TTC549 (cell line): ENCODE data around the gene THTPA.

ENCODE experiments used
- FAIRE-seq: peaks from 2 replicates; lab custom pipeline; 2012; peaks lifted over from hg19 to GRCh38; lab: Jason Lieb, UNC

Gene THTPA, protein sequence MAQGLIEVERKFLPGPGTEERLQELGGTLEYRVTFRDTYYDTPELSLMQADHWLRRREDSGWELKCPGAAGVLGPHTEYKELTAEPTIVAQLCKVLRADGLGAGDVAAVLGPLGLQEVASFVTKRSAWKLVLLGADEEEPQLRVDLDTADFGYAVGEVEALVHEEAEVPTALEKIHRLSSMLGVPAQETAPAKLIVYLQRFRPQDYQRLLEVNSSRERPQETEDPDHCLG

DNA sequence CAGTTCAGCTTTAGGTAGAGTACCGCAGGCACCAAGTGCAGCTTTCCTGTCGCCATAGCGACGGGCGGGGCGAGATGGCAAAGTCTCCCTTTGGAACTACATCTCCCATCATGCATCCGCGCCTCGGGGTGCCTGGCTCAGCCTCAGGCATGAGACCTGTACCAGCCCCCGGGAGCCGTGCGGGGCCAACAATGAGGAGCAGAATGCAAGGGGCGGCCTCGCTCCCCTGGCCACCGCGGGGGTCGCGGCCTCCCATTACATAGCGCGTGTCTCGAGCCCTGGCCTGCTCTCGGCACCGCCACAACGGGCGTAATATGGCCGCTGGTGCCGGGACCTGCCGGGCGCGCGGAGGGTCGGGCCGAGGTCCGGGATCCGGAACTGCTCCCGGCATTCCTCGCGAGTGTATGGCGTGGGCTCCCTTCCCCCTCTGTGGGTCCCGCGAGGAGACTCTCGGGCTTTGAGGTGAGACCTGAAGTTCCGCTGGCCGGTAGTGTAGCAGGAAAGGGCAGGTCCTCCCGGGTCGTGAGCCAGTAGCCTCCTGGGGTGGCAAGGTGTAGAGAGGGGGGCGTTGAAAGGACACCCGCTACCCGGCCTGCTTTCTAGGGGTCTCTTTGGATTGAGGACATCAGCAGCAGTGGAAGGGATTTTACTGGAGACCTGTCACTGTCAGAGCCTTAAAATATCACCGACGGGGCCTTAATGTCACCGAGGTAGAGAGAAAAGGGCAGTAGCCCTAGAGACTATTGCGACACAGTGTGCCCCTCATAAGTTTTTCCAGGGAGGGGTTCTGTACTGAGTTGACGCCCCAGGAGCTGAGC lies at the start of gene THTPA:
THTPA (plus strand) TSS at position 390 of the 818 bp plus-strand sequence. CDS start 487 bp downstream, outside the sequence.
- no peak for FAIRE-seq

DNA sequence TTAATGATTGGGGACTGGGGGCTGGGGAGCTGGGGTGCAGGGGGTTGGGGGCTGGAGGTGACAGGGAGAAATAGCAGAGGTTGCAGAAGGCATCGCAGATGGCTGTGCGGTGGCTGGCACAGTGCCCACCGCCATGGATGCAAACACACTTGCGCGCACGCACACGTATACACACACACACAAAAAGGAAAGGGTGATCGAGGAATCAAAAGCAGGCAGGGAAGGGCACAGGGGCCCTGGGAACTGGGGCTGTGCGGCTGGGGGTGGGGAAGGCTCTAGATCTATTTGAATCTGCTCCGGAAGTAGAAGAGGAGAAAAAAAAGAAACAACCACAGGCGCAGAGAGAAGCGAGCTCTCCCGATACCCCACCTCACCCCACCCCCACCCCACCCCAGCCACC lies 43.9 kb upstream of the THTPA start:
- FAIRE-seq: no peak

DNA sequence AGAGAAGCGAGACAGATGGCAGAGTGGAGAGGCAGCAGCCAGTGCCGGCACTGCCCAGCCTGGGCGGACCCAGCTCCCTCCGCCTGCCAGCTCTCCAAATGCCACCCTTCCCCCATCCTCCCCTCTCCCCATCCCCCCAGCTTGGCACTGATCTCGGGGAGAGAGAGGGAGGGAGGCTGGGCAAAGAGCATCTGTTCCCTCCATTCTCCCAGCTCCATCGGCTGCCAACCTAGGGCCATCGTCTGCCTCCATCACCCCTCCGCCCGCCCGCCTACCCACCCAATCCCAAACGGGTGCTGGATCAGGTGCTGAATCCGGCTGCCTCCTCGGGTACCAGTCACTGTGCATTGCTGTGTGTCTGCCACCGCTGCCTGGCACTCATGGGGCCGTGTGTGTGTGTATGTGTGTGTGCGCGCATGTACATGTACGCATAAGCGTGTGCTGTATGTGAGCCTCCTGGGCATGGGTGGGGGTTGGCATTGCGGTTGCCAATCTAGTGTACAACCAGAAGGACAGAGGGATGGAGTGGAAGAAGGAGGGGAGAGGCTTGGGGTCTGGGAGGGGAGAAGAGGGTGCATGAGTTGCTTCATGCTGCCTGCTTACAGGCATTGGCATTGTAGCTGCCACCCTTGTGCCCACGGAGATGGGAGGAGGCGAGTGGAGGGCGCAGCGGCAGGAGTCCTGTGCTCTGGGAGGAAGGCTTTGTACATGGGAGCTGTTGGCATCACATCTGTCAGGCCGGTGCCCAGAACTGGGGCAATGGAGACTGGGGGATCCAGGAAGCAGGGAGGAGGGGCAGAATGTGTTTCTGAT lies 42.9 kb upstream of the THTPA start:
- no peak for FAIRE-seq

DNA sequence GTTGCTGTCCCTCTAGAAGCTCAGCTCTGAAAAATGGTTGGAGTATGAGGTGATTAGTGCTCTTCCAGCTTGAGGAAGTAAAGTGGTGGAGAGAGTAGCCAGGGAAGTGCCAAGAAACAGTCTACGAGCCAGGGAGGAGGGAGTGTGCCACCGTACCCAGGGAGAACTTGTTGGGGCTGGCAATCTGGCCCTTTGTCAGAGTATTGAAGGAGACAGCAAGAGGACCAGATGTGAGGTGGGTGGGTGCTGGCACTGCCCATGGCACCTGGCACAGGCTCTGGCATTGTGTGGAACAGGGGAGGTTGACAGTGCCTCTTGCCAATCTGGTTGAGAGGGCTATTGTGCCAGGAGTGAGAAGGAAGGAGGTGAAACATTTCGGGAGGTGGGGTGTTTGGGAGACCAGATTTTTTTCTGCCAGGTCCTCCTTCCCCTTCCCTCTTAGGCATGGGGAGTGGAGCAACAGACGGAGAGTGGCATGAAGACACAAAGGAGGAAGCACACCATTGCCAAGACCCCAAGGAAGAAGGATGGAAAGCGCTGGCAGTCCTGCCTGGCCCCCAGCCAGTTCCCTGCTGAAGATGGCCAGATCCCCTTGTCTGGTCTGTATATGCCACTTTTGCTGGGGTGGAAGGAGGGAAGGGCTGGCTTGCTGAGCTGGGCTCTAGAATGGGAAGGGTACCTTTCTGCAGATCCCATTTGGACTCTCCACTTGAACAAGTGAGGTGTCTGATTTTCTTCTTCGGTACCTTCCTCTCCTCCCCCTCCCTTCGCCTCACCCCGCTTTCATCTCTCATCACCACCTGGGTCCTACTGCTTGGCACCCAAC lies 42.0 kb upstream of the THTPA start:
- no peak for FAIRE-seq

DNA sequence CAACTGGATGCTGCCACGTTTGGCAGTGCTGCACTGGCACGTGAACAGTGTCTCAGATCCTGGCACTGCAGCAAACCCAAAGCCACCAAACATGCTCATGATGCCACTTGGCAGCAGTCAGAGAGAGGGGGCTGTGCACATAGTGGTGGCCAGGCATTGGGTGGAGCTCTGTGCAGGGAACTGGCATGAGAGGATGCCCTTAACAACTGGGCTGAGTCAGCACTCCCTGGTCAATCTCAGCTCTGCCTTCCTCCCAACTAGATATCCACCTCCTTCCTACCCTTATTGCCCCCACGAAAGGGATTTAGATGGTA lies 41.5 kb upstream of the THTPA start:
- FAIRE-seq: no peak

DNA sequence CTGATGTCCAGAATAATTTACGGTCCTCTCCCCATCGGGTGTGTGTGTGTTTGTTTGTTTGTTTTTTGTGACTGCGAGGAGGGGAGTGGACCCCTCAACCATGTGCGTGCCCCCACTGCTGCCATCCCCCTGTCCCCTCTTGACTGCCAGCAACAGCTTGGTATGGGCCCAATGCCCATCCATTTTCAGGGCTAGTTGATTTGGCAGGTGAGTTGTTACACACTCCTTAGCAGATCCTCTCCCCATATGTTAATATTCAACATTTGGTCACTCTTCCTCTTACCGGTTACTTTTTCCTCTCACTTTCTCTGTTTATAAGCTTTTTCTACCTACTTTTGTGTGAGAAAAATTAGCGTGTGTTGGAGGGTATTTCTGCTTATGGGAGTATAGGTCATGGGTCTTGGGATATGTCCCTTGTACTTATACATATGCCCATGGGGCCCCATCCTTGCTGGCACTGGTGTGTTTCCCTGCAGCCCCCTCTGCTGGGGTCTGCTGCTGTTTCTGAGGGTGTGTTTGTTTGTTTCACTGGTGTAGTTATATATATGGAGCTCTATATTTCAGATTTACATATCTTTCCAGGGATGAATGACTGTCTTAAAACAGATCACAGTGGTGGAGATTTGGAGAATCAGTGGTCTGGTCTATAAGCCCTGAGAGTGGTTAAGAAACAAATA lies 38.3 kb upstream of the THTPA start:
- no peak for FAIRE-seq

DNA sequence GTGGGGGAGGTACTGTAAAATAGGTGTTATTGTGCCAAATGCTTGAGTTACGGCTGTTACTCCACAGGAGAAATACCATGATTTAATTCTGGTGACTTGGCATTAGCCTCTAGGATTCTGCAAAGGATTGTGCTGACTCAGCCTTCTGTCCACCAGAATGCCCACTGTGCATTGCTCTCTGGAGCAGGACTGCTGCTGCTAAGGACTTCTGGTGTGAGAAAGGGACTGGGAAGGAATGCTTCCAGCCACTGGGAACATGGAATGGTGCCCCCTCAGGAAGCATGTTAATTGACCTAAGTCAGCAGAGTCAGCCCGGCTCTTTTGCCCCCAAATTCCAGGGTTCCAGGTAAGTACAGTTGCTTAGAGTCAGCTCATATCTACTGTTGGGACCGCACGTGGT lies 37.4 kb upstream of the THTPA start:
- FAIRE-seq: no peak

DNA sequence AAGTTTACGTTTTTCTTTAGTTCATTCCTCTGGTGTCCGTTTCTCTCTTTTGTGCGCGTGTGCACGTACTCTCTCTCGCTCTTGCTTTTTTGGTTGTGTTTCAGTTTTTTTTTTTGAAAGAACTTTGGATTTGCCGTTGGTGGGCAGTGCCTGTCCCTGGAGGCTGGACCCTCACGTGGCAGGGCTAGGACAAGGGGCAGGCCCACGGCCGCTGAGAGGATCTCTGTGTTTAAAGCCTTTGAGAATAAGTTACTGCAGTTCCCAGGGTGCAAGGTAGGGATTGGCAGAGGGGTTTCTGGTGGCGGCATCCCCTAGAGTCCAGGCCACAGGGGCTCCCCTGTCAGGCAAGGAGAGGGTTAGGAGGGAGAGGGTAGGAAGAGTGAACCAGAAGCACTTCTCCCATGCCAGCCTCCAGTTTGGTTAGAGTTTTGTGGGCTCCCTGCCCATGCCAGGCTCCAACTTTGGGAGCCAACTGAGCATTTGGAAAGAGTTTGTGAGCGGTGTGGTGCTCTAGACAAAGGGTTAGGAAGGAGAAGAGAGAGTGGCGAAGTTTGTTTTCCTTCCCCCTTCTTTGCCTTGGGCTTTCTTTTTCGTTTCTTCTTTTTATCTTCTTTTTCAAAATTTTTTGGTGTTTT lies 35.1 kb upstream of the THTPA start:
- FAIRE-seq: no peak

DNA sequence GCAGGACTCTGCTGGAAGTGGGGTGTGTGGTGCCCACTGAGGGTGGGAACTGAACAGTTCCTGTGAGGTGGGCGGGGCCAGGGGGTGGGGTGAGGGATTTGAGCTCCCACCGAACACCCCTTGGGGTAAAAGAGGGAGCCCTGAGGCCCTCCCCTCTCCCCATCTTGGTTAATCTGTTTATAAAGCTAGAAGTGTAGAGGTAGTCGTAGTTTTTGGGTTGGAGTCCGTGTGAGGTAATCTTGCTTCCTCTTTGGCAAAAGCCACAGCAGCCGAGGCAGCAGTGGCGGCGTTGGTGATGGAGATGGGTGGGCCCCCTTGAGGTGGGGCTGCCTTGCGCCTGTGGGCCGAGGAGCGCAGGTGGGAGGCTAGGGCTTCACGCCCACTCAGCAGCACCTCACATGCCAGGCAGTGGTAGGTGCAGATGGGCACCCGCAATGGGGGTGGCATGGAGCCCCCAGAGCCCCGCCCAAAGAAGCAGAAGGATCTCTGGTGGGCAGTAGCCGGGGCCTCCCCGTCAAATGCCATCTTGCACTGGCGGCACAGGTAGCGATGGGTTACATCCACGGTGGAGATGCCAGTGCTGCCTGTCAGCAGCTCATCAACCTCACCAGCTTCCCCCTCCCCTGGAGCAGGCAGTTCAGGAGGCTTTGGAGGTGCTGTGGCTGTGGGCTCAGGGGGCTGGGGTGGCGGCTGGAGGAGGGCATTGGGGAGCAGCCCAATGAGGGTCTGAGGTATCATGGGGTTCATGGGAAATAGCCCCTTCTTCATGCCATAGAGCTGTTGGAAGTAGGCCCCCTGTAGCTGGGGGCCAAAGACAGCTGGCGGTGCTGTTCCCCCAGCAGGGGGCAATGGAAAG lies 34.1 kb upstream of the THTPA start:
- no peak for FAIRE-seq

DNA sequence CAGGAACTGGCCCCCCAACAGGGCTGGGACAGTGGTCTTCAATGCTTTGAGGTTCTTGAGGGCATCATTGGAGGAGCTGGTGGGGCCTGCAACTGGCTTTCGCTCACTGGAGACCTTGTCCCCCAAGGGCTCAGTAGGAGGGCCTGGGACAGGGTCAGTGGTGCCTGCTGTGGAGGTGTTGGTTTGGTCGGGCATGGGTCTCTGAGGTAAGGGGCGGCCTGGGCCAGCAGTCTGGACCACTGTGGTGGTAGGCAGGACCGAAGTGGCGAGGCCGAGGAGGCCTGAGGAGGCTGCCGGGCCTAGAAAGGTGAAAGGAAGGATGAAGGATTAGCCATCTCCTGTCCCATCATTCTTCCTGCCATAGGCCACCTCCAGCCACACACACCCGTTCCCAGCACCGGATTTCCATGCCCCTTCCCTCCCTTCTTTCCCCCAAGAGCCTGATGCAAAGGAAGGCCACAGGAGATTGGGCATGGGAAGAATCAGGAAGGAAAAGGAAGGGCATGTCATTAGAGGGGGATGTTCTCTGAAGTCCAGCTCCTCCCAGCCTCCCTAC lies 33.4 kb upstream of the THTPA start:
- FAIRE-seq: no peak

DNA sequence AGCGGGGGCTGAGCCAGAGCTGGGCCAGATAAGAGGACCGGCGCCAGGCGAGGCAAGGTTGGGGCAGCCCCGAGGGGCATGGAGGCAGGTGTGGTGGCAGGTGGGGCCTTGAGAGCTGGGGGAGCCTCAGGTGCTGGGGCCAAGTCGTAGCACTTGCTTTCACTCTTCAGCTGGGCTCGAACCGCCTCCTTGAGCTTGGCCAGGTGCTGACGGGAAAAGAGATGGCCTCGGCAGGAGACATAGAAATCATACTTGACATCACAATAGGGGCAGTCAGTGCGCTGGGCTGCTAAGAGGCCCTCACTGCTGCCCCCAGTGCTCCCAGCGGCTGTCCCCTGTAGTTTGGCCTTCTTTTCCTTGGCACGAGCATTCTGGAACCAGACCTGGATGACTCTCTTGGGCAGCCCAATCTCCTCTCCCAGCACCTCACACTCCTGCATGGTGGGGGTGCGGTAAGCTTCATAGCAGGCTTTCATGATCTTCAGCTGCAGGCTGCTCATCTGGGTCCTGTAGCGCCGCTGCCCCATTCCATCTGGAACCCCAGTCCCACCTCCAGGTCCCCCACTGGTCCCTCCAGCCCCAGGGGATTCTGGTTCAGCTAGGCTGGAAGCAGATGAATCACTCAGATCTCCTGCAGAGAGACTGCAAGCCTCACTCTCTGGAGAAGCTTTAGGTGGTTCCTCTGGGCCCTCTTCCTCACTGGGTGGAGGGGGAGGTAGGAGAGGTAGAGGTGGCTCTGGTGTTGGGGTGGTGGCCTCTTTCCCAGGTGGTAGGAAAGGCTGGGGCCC lies 32.6 kb upstream of the THTPA start:
- FAIRE-seq: no peak

DNA sequence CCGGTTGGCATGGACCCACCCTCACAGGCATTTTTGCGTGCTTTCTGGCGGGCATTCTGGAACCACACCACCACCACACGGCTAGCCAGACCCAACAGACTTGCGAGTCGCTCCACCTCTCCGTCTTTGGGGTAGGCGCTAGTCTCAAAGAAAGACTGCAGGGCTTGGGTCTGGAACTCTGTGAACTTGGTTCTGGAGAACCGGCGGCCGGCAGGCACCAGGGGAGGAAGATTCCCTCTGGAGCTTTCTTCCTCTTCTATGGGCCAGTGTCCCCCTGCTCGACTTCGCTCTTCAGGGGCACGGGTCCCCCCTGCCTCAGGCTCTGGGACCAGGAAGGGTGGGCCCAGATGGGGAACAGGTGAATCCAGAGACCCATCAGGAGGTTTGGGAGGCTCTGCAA lies 31.1 kb upstream of the THTPA start:
- no peak for FAIRE-seq

DNA sequence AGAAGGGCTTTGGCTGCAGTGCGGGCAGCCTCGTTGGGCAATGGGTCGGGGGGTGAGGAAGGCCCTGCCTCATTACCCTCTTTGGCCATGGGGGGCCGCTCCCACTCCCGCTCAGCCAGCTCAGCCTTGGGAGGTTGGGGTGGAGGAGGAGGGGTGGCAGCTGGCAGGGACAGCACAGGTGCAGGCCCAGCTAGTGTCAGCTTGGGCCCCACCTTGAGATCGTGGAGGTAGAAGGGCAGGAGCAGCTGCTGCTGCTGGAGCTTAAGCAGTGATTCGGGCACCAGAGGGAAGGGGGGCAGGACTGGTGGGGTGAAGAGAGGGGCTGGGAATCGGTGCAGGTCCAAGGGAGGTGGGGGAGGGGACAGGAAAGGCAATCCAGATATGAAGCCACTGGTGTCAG lies 30.5 kb upstream of the THTPA start:
- no peak for FAIRE-seq

DNA sequence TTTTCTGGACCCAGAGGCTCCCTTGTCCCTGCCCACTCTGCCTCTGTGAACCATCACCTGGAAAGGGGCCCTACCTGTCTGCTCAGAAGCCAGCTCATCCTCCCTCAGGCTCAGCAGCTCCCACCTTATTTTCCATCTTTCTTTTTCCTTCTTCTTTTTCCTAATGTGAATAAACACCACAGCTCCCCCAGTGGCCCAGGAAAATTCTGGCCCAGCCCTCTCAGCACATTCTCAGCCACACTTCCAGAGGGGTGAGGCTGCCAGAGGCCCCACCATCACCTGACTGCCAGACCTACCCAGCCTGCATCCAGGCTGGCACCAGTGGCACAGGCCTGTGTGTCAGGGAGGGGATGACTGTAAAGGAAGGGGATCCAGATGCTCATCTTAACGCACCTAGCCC lies 27.5 kb upstream of the THTPA start:
- FAIRE-seq: no peak

DNA sequence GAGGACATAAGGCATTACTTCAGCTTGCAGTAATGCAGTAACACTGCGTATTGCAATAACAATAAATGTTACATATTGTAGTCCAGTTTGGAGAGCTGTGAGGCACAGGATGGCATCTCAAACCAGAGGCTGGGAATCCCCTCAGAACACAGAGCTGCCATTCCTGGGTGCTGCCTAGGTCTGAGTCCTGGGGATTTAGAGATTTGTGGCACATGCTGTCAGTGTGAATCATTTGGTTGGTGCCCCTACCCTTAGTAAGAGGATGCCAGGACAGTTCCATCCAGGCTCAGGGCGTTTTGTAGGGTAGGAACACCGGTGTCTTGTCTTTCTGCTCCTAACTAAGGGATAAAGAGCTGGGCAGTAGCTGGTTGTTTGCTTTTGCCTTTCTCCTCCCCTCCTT lies 27.1 kb upstream of the THTPA start:
- no peak for FAIRE-seq

DNA sequence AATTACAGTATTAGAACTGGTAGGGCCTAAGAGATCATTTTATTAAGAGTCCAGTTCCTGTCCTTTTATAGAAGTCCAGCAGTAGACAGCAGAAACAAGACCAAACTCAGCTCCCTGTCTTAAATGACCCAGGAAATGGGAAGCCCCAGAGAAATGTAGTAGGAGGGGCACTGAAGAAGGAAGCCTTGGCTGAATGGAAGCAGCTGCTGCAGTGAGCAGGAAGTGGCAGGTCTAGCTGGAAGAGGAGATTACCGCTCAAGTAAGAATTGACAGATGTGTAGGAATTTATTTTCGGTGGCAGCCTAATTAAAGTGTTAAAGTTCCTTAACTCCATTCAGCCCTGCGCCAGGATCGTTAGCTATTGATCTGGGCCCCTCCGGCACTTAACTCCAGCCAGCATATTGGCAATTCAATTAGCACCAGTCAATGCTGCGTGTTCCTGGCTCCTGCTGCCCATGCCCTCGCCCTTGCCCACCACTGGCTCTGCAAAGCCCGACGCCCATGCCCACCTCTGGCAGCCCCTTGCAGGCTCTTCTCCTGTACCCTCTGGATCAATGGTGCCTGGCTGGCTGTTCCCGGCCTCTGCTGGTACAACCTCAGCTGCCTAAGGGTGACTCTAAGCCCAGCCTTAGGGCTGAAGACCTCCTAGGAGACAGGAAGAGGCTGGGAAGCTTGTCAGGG lies 25.6 kb upstream of the THTPA start:
- FAIRE-seq: no peak

DNA sequence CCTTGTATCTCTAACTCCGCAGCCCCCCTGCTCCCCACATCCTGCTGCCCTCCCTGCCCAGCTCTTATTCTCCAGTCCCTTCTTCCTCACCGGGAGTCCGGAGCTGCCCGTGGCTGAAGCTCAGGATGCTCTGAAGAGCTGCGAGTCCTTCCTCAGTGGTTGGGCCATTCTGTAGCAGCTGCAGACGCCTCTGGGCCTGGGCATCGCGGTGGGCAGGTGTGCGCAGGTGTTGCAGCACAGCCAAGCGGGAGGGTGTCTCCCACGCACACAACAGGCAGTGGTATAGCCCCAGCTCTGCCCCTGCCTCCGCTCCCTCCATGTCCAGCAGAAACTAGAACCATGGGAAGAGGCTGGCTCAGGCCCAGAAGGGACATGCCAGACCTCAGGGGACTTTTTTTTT lies 24.7 kb upstream of the THTPA start:
- FAIRE-seq: no peak

DNA sequence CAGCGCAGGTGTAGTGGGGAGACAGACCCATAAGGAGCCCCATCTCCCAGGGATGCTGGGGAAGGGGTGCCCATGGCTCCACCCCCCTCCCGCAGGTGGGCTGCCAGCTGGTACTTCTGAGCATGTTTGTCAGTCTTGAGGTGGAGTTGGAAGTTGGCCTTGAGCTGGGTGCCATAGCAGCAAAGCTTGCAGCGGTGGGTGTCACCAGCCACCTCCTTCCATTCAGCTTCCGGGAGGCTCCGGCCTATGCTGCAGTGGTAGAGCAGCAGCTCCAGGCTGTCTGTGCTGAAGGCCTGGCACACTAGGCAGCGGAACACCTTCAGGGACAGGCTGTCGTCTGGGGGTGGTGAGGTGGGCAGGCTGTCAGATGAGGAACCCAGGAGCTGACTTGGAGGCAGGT lies 23.4 kb upstream of the THTPA start:
- no peak for FAIRE-seq
